OCI-LY7 (cell line): Measurements from ENCODE around the gene HUNK. TPM values are rescaled to one million over a fixed set of nuclear protein-coding genes. Genes with fewer than 3 reads are reported as not detected.

Source experiments
- BruUV-seq: library from RNA; stranded (reverse); fragments of 400-500 nt; replicated peaks from 2 replicates; lab custom pipeline; 2021; lab: Mats Ljungman, UMichigan
- CTCF ChIA-PET: fragments of 300-600 bp; sonication (Branson Sonifier 250); formaldehyde crosslinking; loops from one replicate; lab custom pipeline; 2022; ENCODE audit warnings: antibody characterized with exemption; ENCODE audit not compliant: unreplicated experiment; lab: Charles Lee
- POLR2A ChIA-PET: fragments of 300-600 bp; sonication (Branson Sonifier 250); formaldehyde crosslinking; loops from one replicate; lab custom pipeline; 2022; ENCODE audit warnings: antibody characterized with exemption; lab: Charles Lee
- DNase-seq: peaks from one replicate; pipeline ENCODE4 v3.0.0-alpha.2; 2015; ENCODE audit warnings: low spot score
- H2AFZ ChIP-seq: fragments of 200-600 bp; sonication (generic), shearing (Covaris generic); 2 replicates; pipeline ENCODE4 v1.6.1; 2014; ENCODE audit warnings: mild to moderate bottlenecking, antibody characterized with exemption, low read length, moderate library complexity
- H3K27ac ChIP-seq: fragments of 200-600 bp; sonication (generic); 2 replicates; pipeline ENCODE4 v1.5.1; 2014; ENCODE audit warnings: mixed run types, low read depth, mild to moderate bottlenecking, moderate library complexity, low read length, inconsistent platforms; ENCODE audit not compliant: poor library complexity, severe bottlenecking
- H3K36me3 ChIP-seq: fragments of 200-600 bp; sonication (generic); 2 replicates; pipeline ENCODE4 v1.6.1; 2014; ENCODE audit warnings: mild to moderate bottlenecking, antibody characterized with exemption, low read length, moderate library complexity, mixed read lengths; ENCODE audit not compliant: insufficient read depth
- H3K4me1 ChIP-seq: fragments of 200-600 bp; sonication (generic); 2 replicates; pipeline ENCODE4 v1.5.1; 2014; ENCODE audit warnings: mild to moderate bottlenecking, low read length; ENCODE audit not compliant: insufficient read depth, poor library complexity, severe bottlenecking
- H3K4me2 ChIP-seq: fragments of 200-600 bp; sonication (generic); 2 replicates; pipeline ENCODE4 v1.6.1; 2014; ENCODE audit warnings: mild to moderate bottlenecking, low read length
- H3K4me3 ChIP-seq: fragments of 200-600 bp; sonication (generic); 2 replicates; pipeline ENCODE4 v1.5.1; 2014; ENCODE audit warnings: mild to moderate bottlenecking, low read depth, low read length; ENCODE audit not compliant: poor library complexity, severe bottlenecking
- H3K79me2 ChIP-seq: fragments of 200-600 bp; sonication (generic); 2 replicates; pipeline ENCODE4 v1.6.1; 2016; ENCODE audit warnings: low read depth, mild to moderate bottlenecking, low read length, moderate library complexity, mixed read lengths; ENCODE audit not compliant: insufficient read depth
- H3K9me2 ChIP-seq: fragments of 200-600 bp; sonication (generic); 2 replicates; pipeline ENCODE4 v1.6.1; 2016; ENCODE audit warnings: mild to moderate bottlenecking, low read length, mixed read lengths; ENCODE audit not compliant: insufficient read depth
- H3K9me3 ChIP-seq: fragments of 200-600 bp; sonication (generic); 2 replicates; pipeline ENCODE4 v1.6.1; 2014; ENCODE audit warnings: mild to moderate bottlenecking, mixed run types, low read length, mixed read lengths
- H4K20me1 ChIP-seq: fragments of 200-600 bp; sonication (generic); 2 replicates; pipeline ENCODE4 v1.6.1; 2014; ENCODE audit warnings: mild to moderate bottlenecking, antibody characterized with exemption, low read length, moderate library complexity, mixed read lengths; ENCODE audit not compliant: insufficient read depth
- EZH2phosphoT487 ChIP-seq: fragments of 200-600 bp; sonication (generic); IDR thresholded peaks from 2 replicates; pipeline ENCODE4 v1.6.1; 2018; ENCODE audit warnings: low read depth, borderline replicate concordance, mild to moderate bottlenecking, mixed run types, antibody characterized with exemption, low read length, moderate library complexity, mixed read lengths
- intact Hi-C: fragments of 100-400 bp; cut with micrococcal nuclease; formaldehyde crosslinking; loops from one replicate; pipeline ENCODE4 v1.10.0; 2022; ENCODE audit not compliant: unreplicated experiment
- total RNA-seq, 2 experiments: library from RNA; depleted of rRNA in 1 of 2; stranded (reverse); fragments of >200 nt in 1 of 2; shearing (Covaris generic) in 1 of 2; gene quantifications; 2 replicates each; pipeline ENCODE4 v1.2.3, GENCODE V29; 2014 to 2022
- TF ChIP-seq, protein P1 (sequence below): fragments of 200-600 bp; sonication (generic); conservative IDR thresholded peaks from 2 replicates; pipeline ENCODE4 v1.5.1; 2014; ENCODE audit warnings: mild to moderate bottlenecking, antibody characterized with exemption, low read length, moderate library complexity, mixed read lengths

The HUNK gene
- total RNA-seq, 2 experiments from 2014 or later: 0.35 to 5.5 TPM

DNA sequence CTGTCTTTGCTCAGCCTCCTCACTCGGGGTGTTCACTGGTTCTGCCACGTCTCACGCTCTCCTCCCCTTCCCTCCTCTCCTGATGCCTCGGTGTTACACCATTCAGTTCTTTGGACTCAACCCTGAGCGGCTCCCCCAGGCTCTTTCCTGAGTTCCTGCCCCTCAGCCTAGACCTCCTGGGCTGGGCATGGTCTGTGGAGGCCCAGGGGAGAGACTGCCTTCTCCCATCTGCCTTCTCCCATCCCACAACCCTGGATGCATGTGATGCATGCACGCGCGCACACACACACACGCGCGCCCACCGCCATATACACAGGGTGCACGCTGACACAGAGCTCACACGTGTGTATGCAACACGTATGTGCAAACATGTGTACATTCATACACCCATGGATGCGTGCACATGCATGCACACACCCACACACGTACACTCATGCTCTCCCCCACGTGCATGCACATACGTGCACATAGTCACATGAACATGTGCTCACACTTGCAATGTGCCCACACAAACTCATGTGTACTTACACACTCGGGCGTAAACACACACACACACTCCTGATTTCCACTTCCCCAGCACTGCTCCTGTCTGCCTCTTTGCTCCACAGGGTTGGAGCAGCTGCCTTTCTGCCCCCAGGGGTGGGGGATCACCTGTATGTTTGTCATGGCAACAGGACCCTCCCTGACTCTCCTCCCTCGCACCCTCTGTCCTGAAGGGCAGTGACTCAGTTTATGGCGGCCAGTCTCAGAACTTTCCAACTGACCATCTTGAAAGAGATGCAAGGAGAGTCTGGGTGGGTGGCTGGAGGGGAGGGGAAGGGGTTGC lies 59.0 kb downstream of the HUNK start:
- H3K27ac ChIP-seq: no peak overlapping the region
- no peak for DNase-seq
- TF ChIP-seq, protein P1, sequence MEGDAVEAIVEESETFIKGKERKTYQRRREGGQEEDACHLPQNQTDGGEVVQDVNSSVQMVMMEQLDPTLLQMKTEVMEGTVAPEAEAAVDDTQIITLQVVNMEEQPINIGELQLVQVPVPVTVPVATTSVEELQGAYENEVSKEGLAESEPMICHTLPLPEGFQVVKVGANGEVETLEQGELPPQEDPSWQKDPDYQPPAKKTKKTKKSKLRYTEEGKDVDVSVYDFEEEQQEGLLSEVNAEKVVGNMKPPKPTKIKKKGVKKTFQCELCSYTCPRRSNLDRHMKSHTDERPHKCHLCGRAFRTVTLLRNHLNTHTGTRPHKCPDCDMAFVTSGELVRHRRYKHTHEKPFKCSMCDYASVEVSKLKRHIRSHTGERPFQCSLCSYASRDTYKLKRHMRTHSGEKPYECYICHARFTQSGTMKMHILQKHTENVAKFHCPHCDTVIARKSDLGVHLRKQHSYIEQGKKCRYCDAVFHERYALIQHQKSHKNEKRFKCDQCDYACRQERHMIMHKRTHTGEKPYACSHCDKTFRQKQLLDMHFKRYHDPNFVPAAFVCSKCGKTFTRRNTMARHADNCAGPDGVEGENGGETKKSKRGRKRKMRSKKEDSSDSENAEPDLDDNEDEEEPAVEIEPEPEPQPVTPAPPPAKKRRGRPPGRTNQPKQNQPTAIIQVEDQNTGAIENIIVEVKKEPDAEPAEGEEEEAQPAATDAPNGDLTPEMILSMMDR: no peak
- TF ChIP-seq EZH2phosphoT487: no peak
- no peaks in the 10 kb centered on the region for H3K79me2 ChIP-seq
- intact Hi-C loops: no loop called here
- H3K36me3 ChIP-seq: no peaks in the 10 kb centered on the region
- H3K4me2 ChIP-seq: no peak overlapping the region
- no peaks in the 10 kb centered on the region for H3K4me1 ChIP-seq
- POLR2A ChIA-PET: interaction anchor here (0.7 kb wide), 1 partner anchor 88 kb away, joined by 3 read pairs; no protein-coding TSS in a partner anchor
- CTCF ChIA-PET: no interaction called here
- H3K9me2 ChIP-seq: no peaks in the 10 kb centered on the region
- no peak overlapping the region for H2AFZ ChIP-seq
- H3K9me3 ChIP-seq: no peaks in the 10 kb centered on the region
- BruUV-seq: no TSS peak
- H4K20me1 ChIP-seq: no peaks in the 10 kb centered on the region
- H3K4me3 ChIP-seq: no peak overlapping the region

DNA sequence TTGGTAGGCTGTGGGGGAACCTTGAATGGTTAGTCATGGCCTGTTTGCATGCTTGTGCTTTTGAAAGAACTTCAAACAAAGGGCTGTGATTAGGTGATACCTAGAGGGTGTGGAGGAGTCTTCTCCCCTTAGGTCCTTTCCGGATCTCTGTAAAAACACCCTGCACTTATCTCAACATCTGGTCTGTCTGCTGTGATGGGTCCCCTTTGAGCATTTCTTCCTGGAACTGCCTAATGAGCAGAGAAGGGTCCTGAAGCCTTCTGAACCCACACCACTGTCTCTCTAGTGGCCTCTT lies 59.6 kb downstream of the HUNK start:
- Histone ChIP-seq H2AFZ (no peak overlapping the region), H3K9me3 (no peaks in the 10 kb centered on the region), H3K79me2 (no peaks in the 10 kb centered on the region), H4K20me1 (no peaks in the 10 kb centered on the region), H3K36me3 (no peaks in the 10 kb centered on the region), H3K27ac (no peak overlapping the region), H3K9me2 (no peaks in the 10 kb centered on the region), H3K4me2 (no peak overlapping the region), H3K4me3 (no peak overlapping the region), H3K4me1 (no peaks in the 10 kb centered on the region)
- BruUV-seq: no TSS peak
- ChIA-PET CTCF (no interaction called here), POLR2A (interaction anchor here (0.7 kb wide), 1 partner anchor 87 kb away, joined by 3 read pairs; no protein-coding TSS in a partner anchor)
- no peak for DNase-seq
- intact Hi-C loops: no loop called here
- TF ChIP-seq EZH2phosphoT487: no peak
- TF ChIP-seq, protein P1: no peak

DNA sequence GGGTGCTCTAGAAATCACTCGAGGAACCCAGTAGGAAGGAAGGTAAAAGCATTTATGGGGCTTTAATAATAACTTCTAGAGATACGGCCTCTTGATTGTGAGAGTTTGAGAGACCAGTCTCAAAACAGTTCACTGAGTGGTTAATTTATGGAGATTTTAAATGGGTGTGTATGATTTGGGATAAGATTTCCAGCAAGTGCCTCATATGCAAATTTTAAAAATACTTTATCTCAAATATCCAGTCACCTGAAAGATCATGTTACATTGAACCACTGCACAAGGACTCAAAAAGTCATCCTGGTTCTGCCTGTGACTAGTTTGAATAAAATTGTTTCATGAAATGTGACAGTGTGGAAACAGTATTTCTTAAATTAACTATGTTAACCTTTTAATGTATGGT lies 64.5 kb downstream of the HUNK start:
- Histone ChIP-seq H3K9me2 (no peaks in the 10 kb centered on the region), H2AFZ (no peak overlapping the region), H3K4me2 (no peak overlapping the region), H3K36me3 (no peaks in the 10 kb centered on the region), H3K27ac (no peak overlapping the region), H3K9me3 (no peaks in the 10 kb centered on the region), H3K4me1 (no peaks in the 10 kb centered on the region), H3K4me3 (no peak overlapping the region), H3K79me2 (no peaks in the 10 kb centered on the region), H4K20me1 (no peaks in the 10 kb centered on the region)
- TF ChIP-seq, protein P1: no peak
- TF ChIP-seq EZH2phosphoT487: no peak
- POLR2A ChIA-PET: no interaction called here
- BruUV-seq: no TSS peak
- intact Hi-C loops: no loop called here
- CTCF ChIA-PET: no interaction called here
- DNase-seq: no peak
